Measurements from ENCODE around the gene SCN8A. TPM values are rescaled to one million over a fixed set of nuclear protein-coding genes. Genes with fewer than 3 reads are reported as not detected.

SCN8A gene
- total RNA-seq, 3 donors from 2014 or later, result 0.32 to 5.0 (median 1.6) TPM

- no peak for TF ChIP-seq CTCF (IDR thresholded peaks at IDR 0.05)
- TF ChIP-seq POLR2AphosphoS5 (IDR thresholded peaks at IDR 0.05), result no peak
- no peak for TF ChIP-seq POLR2A (IDR thresholded peaks at IDR 0.05)
- H3K27me3 ChIP-seq, result no peaks in the 10 kb centered on the region
- H3K36me3 ChIP-seq, result no peaks in the 10 kb centered on the region
- no peak overlapping the region for H3K4me3 ChIP-seq
- intact Hi-C loops (cut with DNase I; ENCODE audit: low total_unique reads), result no loop called here
- DNase-seq (ENCODE audit: low spot score in 2 of 2), result no peak
- H3K9me3 ChIP-seq, result no peaks in the 10 kb centered on the region
- H3K4me1 ChIP-seq, result peaks cover 0 to 4% of the 10 kb centered on the region in 2 donors
- H3K27ac ChIP-seq, result no peak overlapping the region
These were observed 215.9 kb downstream of the SCN8A start for GRCh38 chr12:51806896-51807295.

GRCh38 chr12:51809193-51809592 lies 218.2 kb downstream of the SCN8A start:
- TF ChIP-seq CTCF (IDR thresholded peaks at IDR 0.05) (no peak), POLR2A (IDR thresholded peaks at IDR 0.05) (no peak), POLR2AphosphoS5 (IDR thresholded peaks at IDR 0.05) (no peak)
- Histone ChIP-seq H3K27me3 (no peaks in the 10 kb centered on the region), H3K4me1 (peaks cover 0 to 4% of the 10 kb centered on the region in 2 donors), H3K36me3 (no peaks in the 10 kb centered on the region), H3K4me3 (no peak overlapping the region), H3K27ac (no peak overlapping the region), H3K9me3 (no peaks in the 10 kb centered on the region)
- intact Hi-C loops (cut with DNase I; ENCODE audit: low total_unique reads), result no loop called here
- no peak for DNase-seq (ENCODE audit: low spot score in 2 of 2)

- no peak for TF ChIP-seq CTCF (IDR thresholded peaks at IDR 0.05)
- TF ChIP-seq POLR2A (IDR thresholded peaks at IDR 0.05), result no peak
- no peak for TF ChIP-seq POLR2AphosphoS5 (IDR thresholded peaks at IDR 0.05)
- intact Hi-C loops (cut with DNase I; ENCODE audit: low total_unique reads), result no loop called here
These were observed 220.5 kb downstream of the SCN8A start for GRCh38 chr12:51811203-51812202.

GRCh38 chr12:51812871-51813270 lies 221.8 kb downstream of the SCN8A start:
- H3K27me3 ChIP-seq, result no peaks in the 10 kb centered on the region
- intact Hi-C loops (cut with DNase I; ENCODE audit: low total_unique reads), result no loop called here
- TF ChIP-seq POLR2A (IDR thresholded peaks at IDR 0.05) (no peak), CTCF (IDR thresholded peaks at IDR 0.05) (no peak), POLR2AphosphoS5 (IDR thresholded peaks at IDR 0.05) (no peak)
- peaks cover 0 to 4% of the 10 kb centered on the region in 2 donors for H3K4me1 ChIP-seq
- H3K27ac ChIP-seq, result no peak overlapping the region
- H3K9me3 ChIP-seq, result no peaks in the 10 kb centered on the region
- no peak overlapping the region for H3K4me3 ChIP-seq
- DNase-seq (ENCODE audit: low spot score in 2 of 2), result no peak
- H3K36me3 ChIP-seq, result no peaks in the 10 kb centered on the region

More at GRCh38 chr12:51811203-51812202, 220.5 kb downstream of the SCN8A start:
- H3K4me3 ChIP-seq, result no peak overlapping the region
- H3K9me3 ChIP-seq, result no peaks in the 10 kb centered on the region
- H3K36me3 ChIP-seq, result no peaks in the 10 kb centered on the region
- H3K4me1 ChIP-seq, result peaks cover 0 to 4% of the 10 kb centered on the region in 2 donors
- peak overlapping the region in 1 of 2 donors; percentile 36 for H3K27ac ChIP-seq
- DNase-seq (ENCODE audit: low spot score in 2 of 2), result peak in 1 of 2 donors; percentile 41
- H3K27me3 ChIP-seq, result no peaks in the 10 kb centered on the region

GRCh38 chr12:51813931-51814310 lies 222.9 kb downstream of the SCN8A start:
- TF ChIP-seq POLR2AphosphoS5 (IDR thresholded peaks at IDR 0.05), result no peak
- Histone ChIP-seq H3K27me3 (no peaks in the 10 kb centered on the region), H3K4me3 (peak overlapping the region; percentile 61 to 95 (median 65)), H3K27ac (peak overlapping the region in 1 of 2 donors; percentile 95), H3K4me1 (peaks cover 0 to 4% of the 10 kb centered on the region in 2 donors), H3K36me3 (no peaks in the 10 kb centered on the region), H3K9me3 (no peaks in the 10 kb centered on the region)
- no peak for DNase-seq (ENCODE audit: low spot score in 2 of 2)
- intact Hi-C loops (cut with DNase I; ENCODE audit: low total_unique reads), result no loop called here

Data from breast epithelium (tissue), 4 donors.